ENCODE data around the gene RASGRF1. TPM values are rescaled to one million over a fixed set of nuclear protein-coding genes. Genes with fewer than 3 reads are reported as not detected.
A peak's percentile ranks its signal among the peaks of the same experiment; 100 is the strongest.

The RASGRF1 gene
- total RNA-seq, 1 donor, result under 0.01 TPM

- Histone ChIP-seq H3K4me2 (ENCODE audit: insufficient read depth, low read length) (no peak overlapping the region), H3K4me3 (ENCODE audit: insufficient read depth, low read length) (no peak overlapping the region), H3K9me3 (ENCODE audit: low read depth, low read length) (no peaks in the 10 kb centered on the region), H3K4me1 (ENCODE audit: insufficient read depth, low read length) (no peaks in the 10 kb centered on the region), H2AFZ (ENCODE audit: low read length) (no peak overlapping the region), H3K79me2 (ENCODE audit: insufficient read depth, low read length) (no peaks in the 10 kb centered on the region), H4K20me1 (ENCODE audit: insufficient read depth, low read length) (no peaks in the 10 kb centered on the region), H3K27me3 (ENCODE audit: insufficient read depth, low read length) (no peaks in the 10 kb centered on the region), H3K27ac (ENCODE audit: low read depth, low read length) (no peak overlapping the region), H3K36me3 (ENCODE audit: insufficient read depth, low read length) (no peaks in the 10 kb centered on the region)
- no peak for DNase-seq (ENCODE audit: insufficient read length, low spot score, missing footprints)
- TF ChIP-seq CTCF (IDR thresholded peaks at IDR 0.05; ENCODE audit: extremely low read depth, low read depth, low read length), result no peak
Measured at GRCh38 chr15:79132361-79132760, 41.8 kb upstream of the RASGRF1 start.

GRCh38 chr15:79130535-79131130 is 40.1 kb upstream of the RASGRF1 start:
- no peak for DNase-seq (ENCODE audit: insufficient read length, low spot score, missing footprints)
- no peaks in the 10 kb centered on the region for H3K36me3 ChIP-seq (ENCODE audit: insufficient read depth, low read length)
- no peaks in the 10 kb centered on the region for H3K27me3 ChIP-seq (ENCODE audit: insufficient read depth, low read length)
- no peaks in the 10 kb centered on the region for H3K9me3 ChIP-seq (ENCODE audit: low read depth, low read length)
- TF ChIP-seq CTCF (IDR thresholded peaks at IDR 0.05; ENCODE audit: extremely low read depth, low read depth, low read length), result peak; percentile 19
- H3K4me2 ChIP-seq (ENCODE audit: insufficient read depth, low read length), result no peak overlapping the region
- no peaks in the 10 kb centered on the region for H4K20me1 ChIP-seq (ENCODE audit: insufficient read depth, low read length)
- no peaks in the 10 kb centered on the region for H3K4me1 ChIP-seq (ENCODE audit: insufficient read depth, low read length)
- no peak overlapping the region for H3K4me3 ChIP-seq (ENCODE audit: insufficient read depth, low read length)
- H2AFZ ChIP-seq (ENCODE audit: low read length), result no peak overlapping the region
- H3K79me2 ChIP-seq (ENCODE audit: insufficient read depth, low read length), result no peaks in the 10 kb centered on the region
- no peak overlapping the region for H3K27ac ChIP-seq (ENCODE audit: low read depth, low read length)

GRCh38 chr15:79129235-79129634 is 38.7 kb upstream of the RASGRF1 start:
- Histone ChIP-seq H3K27me3 (ENCODE audit: insufficient read depth, low read length) (no peaks in the 10 kb centered on the region), H2AFZ (ENCODE audit: low read length) (no peak overlapping the region), H3K27ac (ENCODE audit: low read depth, low read length) (no peak overlapping the region), H3K4me1 (ENCODE audit: insufficient read depth, low read length) (no peaks in the 10 kb centered on the region), H3K4me2 (ENCODE audit: insufficient read depth, low read length) (no peak overlapping the region), H3K9me3 (ENCODE audit: low read depth, low read length) (no peaks in the 10 kb centered on the region), H3K36me3 (ENCODE audit: insufficient read depth, low read length) (no peaks in the 10 kb centered on the region), H3K4me3 (ENCODE audit: insufficient read depth, low read length) (no peak overlapping the region), H4K20me1 (ENCODE audit: insufficient read depth, low read length) (no peaks in the 10 kb centered on the region), H3K79me2 (ENCODE audit: insufficient read depth, low read length) (no peaks in the 10 kb centered on the region)
- no peak for TF ChIP-seq CTCF (IDR thresholded peaks at IDR 0.05; ENCODE audit: extremely low read depth, low read depth, low read length)
- DNase-seq (ENCODE audit: insufficient read length, low spot score, missing footprints), result no peak

- no peaks in the 10 kb centered on the region for H3K9me3 ChIP-seq (ENCODE audit: low read depth, low read length)
- H3K27ac ChIP-seq (ENCODE audit: low read depth, low read length), result no peak overlapping the region
- H3K4me3 ChIP-seq (ENCODE audit: insufficient read depth, low read length), result no peak overlapping the region
- H4K20me1 ChIP-seq (ENCODE audit: insufficient read depth, low read length), result no peaks in the 10 kb centered on the region
- no peak overlapping the region for H3K4me2 ChIP-seq (ENCODE audit: insufficient read depth, low read length)
- no peak overlapping the region for H2AFZ ChIP-seq (ENCODE audit: low read length)
- no peak for TF ChIP-seq CTCF (IDR thresholded peaks at IDR 0.05; ENCODE audit: extremely low read depth, low read depth, low read length)
- H3K4me1 ChIP-seq (ENCODE audit: insufficient read depth, low read length), result no peaks in the 10 kb centered on the region
- H3K79me2 ChIP-seq (ENCODE audit: insufficient read depth, low read length), result no peaks in the 10 kb centered on the region
- H3K36me3 ChIP-seq (ENCODE audit: insufficient read depth, low read length), result no peaks in the 10 kb centered on the region
- no peaks in the 10 kb centered on the region for H3K27me3 ChIP-seq (ENCODE audit: insufficient read depth, low read length)
- no peak for DNase-seq (ENCODE audit: insufficient read length, low spot score, missing footprints)
Measured at GRCh38 chr15:79128556-79128955, 38.0 kb upstream of the RASGRF1 start.

All from osteoblast (primary cell).